ENCODE results near the gene NUMB. TPM values are rescaled to one million over a fixed set of nuclear protein-coding genes. Genes with fewer than 3 reads are reported as not detected.
A peak's percentile ranks its signal among the peaks of the same experiment; 100 is the strongest.

NUMB gene
- total RNA-seq, 1 experiment from 2014 or later: 42.0 TPM

GRCh38 chr14:73491256-73492042 is 33.1 kb upstream of the NUMB start (continued):
- TF ChIP-seq, protein P1, sequence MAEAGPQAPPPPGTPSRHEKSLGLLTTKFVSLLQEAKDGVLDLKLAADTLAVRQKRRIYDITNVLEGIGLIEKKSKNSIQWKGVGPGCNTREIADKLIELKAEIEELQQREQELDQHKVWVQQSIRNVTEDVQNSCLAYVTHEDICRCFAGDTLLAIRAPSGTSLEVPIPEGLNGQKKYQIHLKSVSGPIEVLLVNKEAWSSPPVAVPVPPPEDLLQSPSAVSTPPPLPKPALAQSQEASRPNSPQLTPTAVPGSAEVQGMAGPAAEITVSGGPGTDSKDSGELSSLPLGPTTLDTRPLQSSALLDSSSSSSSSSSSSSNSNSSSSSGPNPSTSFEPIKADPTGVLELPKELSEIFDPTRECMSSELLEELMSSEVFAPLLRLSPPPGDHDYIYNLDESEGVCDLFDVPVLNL (CRISPR knock-in tag; IDR thresholded peaks at IDR 0.05; ENCODE audit: borderline replicate concordance, low read depth): 0 out of 2 replicates have a peak, but pooled peaks have one; percentile 7
- no peak for TF ChIP-seq TEAD1 (CRISPR knock-in tag; IDR thresholded peaks at IDR 0.05)
- no peak for TF ChIP-seq ZNF532 (CRISPR knock-in tag; IDR thresholded peaks at IDR 0.05; ENCODE audit: borderline replicate concordance)
- TF ChIP-seq RORB (CRISPR knock-in tag; IDR thresholded peaks at IDR 0.05): no peak
- TF ChIP-seq ZNF263 (CRISPR knock-in tag; IDR thresholded peaks at IDR 0.05; ENCODE audit: low read depth): no peak
- no peak for TF ChIP-seq USF2 (CRISPR knock-in tag; IDR thresholded peaks at IDR 0.05)
- no peak for TF ChIP-seq ZNF219 (CRISPR knock-in tag; IDR thresholded peaks at IDR 0.05; ENCODE audit: borderline replicate concordance)
- TF ChIP-seq JUN (CRISPR knock-in tag; IDR thresholded peaks at IDR 0.05): peak; percentile 15; the same call in 1 of the 2 replicates
- TF ChIP-seq FOXJ3 (CRISPR knock-in tag; IDR thresholded peaks at IDR 0.05; ENCODE audit: borderline replicate concordance): no peak
- no peak for TF ChIP-seq SMAD4 (CRISPR knock-in tag; IDR thresholded peaks at IDR 0.05)
- no peak for TF ChIP-seq NR2C2 (CRISPR knock-in tag; IDR thresholded peaks at IDR 0.05)
- no peak for TF ChIP-seq FOXK1 (CRISPR knock-in tag; IDR thresholded peaks at IDR 0.05)
- 0 out of 2 replicates have a peak, but pooled peaks have one; percentile 18 for TF ChIP-seq MYBL2 (CRISPR knock-in tag; IDR thresholded peaks at IDR 0.05)
- TF ChIP-seq TCF7 (CRISPR knock-in tag; IDR thresholded peaks at IDR 0.05; ENCODE audit: low read depth): no peak; the same call in 1 of the 2 replicates
- no peak for TF ChIP-seq CREB1 (CRISPR knock-in tag; IDR thresholded peaks at IDR 0.05)
- peak; percentile 94 for TF ChIP-seq HMGXB4 (CRISPR knock-in tag; IDR thresholded peaks at IDR 0.05)
- peak; percentile 56; the same call in 1 of the 2 replicates for TF ChIP-seq KAT7 (CRISPR knock-in tag; IDR thresholded peaks at IDR 0.05; ENCODE audit: borderline replicate concordance)
- no peak for TF ChIP-seq PRRX2 (CRISPR knock-in tag; IDR thresholded peaks at IDR 0.05)
- TF ChIP-seq, protein P2, sequence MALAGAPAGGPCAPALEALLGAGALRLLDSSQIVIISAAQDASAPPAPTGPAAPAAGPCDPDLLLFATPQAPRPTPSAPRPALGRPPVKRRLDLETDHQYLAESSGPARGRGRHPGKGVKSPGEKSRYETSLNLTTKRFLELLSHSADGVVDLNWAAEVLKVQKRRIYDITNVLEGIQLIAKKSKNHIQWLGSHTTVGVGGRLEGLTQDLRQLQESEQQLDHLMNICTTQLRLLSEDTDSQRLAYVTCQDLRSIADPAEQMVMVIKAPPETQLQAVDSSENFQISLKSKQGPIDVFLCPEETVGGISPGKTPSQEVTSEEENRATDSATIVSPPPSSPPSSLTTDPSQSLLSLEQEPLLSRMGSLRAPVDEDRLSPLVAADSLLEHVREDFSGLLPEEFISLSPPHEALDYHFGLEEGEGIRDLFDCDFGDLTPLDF (CRISPR knock-in tag; IDR thresholded peaks at IDR 0.05): no peak
- no peak for TF ChIP-seq SMAD3 (CRISPR knock-in tag; IDR thresholded peaks at IDR 0.05; ENCODE audit: borderline replicate concordance)
- no peak; the same call in 1 of the 2 replicates for TF ChIP-seq NFYB (CRISPR knock-in tag; conservative IDR thresholded peaks at IDR 0.05; ENCODE audit: low read depth)
- TF ChIP-seq ZNF423 (CRISPR knock-in tag; IDR thresholded peaks at IDR 0.05): no peak; the same call in 1 of the 2 replicates
- no peak; the same call in 1 of the 2 replicates for TF ChIP-seq ESRRA (CRISPR knock-in tag; IDR thresholded peaks at IDR 0.05; ENCODE audit: borderline replicate concordance)
- no peak for TF ChIP-seq ZNF512 (CRISPR knock-in tag; IDR thresholded peaks at IDR 0.05; ENCODE audit: borderline replicate concordance)
- TF ChIP-seq FOXP1 (CRISPR knock-in tag; IDR thresholded peaks at IDR 0.05; ENCODE audit: borderline replicate concordance): peak; percentile 45; the same call in 1 of the 2 replicates

All from WTC11 (cell line).